Measurements from ENCODE around the gene ADAMTS17.

ADAMTS17 gene

DNA sequence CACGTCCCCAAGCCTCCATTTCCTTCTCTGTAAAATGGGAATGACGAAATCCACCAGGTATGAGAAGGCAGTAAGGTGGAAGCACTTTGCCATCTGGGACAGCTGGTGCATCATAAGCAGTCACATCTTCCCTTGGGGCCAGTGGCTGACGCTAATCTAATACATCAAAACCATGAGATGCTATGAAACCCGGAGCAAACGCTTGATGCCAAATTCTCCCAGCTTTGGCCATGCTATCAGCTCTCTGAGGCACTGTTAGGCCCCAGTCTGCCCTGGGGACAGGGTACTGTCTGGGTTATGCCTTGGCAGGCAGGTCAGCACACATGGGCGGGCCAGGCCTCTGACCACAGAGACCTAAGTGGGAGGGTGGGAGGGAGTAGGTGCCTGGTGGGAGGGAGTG, 66.1 kb downstream of the ADAMTS17 start:
- no peak for DNase-seq

GRCh38 chr15:100269831-100270230, 71.9 kb downstream of the ADAMTS17 start:
- no peak for DNase-seq

- no peak for DNase-seq
Measured at GRCh38 chr15:100266166-100266565, 75.6 kb downstream of the ADAMTS17 start.

DNA sequence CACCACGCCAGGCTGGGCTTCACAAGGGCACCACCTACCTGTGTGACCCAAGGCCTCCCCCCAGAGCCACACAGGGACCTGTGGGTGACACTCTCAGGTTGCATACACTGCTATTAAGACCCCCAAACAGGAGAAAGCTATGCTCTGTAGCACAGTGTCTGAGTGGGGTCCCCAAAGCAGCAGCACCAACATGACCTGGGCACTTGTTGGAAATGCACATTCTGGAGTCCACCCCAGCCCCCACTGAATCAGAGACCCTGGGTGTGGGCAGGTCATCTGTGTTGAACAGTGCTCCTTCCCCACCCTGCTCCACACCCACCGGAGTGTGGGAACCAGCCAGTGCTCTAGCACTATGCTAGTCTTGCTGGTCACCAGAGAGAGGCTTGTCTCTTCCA, 76.1 kb downstream of the ADAMTS17 start:
- no peak for DNase-seq

- no peak for DNase-seq
Measured at GRCh38 chr15:100264994-100265640, 76.7 kb downstream of the ADAMTS17 start.

- no peak for DNase-seq
Measured at GRCh38 chr15:100263721-100264455, 77.9 kb downstream of the ADAMTS17 start.

DNA sequence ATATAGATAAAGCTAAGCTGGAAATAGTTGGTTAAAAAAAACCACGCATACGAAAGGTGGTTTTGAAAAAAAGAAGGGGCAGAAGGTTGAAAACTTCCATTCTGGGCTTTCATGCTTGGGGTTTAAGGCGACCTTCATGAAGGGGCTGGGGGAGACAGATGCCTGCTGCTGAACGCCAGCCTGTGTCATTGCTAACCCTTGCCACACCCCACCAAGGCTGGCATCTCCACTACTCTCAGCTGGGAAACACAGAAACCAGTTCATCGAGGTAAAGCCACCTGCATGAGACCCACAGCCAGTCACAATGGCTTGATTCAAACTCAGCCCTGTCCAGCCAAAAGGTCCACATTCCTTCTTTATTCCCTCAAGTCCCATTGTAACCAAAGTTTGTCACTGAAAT, 78.7 kb downstream of the ADAMTS17 start:
- DNase-seq: no peak

DNA sequence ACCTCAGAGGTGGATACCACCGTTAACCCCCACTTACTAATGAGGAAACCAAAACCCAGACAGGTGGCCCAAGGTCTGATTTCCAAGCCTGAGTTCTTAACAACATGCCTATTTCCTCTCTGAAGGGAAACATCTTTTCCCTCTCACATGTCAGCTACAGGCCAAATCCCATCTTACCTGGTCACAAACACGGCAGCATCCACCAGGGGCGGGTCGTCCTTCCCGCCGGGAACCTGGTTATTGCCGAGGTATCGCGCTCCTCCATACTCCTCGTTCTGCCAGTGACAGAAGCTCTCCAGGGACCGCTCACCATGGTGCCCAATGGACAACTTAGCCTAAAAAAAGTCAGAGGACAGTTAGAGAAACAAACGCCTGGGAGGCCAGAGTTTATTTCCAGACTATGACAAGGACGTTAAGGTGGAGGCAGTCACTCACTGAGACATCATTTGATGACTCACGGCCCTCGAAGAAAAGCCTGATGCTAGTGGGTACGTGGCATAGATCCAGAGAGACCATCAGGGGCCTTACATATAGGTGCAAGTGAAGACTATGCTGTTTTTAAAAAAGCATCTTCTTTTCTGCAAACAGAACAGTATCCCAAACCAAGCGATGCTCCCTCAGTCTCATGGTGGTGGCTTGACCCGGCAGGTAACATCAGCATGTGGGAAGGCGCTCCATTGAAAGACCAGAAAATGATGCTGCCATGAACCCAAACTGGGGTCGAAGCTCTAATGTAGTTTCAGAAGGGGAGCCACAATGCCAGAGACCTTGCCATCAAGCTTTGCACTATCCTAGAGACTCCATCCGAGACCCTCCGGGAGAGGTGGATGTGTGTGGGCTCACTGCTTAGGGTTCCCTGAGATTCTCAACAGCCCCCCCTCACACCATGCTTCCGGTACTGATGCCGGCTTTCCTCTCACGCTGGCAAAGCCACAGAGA, 80.2 kb downstream of the ADAMTS17 start:
- peak; percentile 17 for DNase-seq

- DNase-seq: peak; percentile 19
Measured at GRCh38 chr15:100259266-100259665, 82.5 kb downstream of the ADAMTS17 start.

- peak; percentile 38 for DNase-seq
Measured at GRCh38 chr15:100256970-100257650, 84.7 kb downstream of the ADAMTS17 start.

DNA sequence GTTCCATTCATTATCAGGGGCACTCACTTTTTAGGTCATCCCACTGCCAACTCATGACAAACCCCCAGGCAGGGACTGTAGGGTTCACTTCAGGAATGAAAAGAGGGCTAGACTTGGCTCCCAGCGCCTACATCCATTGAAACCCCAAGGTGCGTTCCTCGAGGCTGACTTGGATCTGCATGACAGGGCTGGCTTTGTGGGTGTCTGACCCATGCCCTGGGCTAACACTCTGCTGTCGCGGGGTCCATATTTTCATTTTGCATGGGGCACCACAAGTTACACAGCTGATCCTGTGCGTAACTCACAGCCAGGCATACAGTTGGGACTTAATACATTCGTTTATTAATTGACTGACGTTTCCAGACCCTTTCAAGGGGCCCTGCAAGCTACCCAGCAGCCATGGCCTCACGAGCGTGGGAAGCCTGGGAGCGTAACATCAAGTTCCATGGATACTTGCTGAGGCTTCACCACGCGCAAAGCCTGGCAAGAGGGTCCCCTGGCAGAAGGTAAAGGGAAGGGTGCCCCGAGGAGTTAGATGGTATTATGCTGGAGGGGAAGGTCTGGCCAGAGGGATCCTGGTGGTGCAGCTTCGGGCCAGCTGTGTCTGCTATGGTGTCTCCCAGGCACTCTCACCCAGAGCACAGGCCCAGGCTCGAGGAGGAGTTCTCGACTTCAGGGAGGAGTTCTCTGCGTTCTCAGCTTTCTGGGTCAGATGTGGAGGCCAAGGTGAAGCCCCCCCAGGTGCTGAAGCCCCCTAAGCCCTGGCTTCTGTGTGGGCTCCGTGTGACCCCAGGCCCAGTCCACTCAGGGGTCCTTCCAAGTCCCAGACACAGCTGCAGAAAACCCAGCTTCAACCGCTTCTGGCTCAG, 85.4 kb downstream of the ADAMTS17 start:
- peak; percentile 47 for DNase-seq

DNA sequence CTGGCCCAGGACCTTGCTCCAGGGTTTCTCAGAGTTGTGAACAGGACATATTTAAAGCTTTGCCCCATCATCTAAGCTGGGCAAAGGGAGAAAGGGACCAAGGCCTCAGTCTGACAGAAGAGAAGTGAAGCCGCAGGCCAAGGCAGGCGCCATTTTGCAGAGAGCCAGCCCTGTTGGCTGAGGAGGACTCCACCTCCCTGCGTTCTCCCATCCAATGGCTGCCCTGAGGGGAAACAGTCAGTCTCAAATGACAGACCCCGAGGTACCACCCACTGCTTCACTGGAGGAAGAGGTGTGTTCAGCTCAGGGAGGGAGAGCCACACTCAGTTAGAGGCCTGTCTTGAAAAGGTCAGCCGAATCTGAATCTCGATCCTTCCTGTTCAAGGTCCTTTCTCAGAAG, 86.1 kb downstream of the ADAMTS17 start:
- peak; percentile 30 for DNase-seq

DNA sequence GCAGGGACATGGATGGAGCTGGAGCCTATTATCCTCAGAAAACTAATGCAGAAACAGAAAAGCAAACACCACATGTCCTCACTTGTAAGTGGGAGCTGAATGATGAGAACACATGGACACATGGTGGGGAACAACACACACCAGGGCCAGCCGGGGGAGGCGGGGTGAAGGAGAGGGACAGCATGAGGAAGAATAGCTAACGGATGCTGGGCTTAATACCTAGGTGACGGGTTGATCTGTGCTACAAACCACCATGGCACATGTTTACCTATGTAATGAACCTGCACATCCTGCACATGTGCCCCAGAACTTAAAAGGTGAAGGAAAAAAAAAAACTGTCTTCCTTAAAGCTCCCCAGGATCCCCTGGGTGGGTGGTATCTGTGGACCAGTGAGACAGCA, 87.1 kb downstream of the ADAMTS17 start:
- peak; percentile 19 for DNase-seq

DNA sequence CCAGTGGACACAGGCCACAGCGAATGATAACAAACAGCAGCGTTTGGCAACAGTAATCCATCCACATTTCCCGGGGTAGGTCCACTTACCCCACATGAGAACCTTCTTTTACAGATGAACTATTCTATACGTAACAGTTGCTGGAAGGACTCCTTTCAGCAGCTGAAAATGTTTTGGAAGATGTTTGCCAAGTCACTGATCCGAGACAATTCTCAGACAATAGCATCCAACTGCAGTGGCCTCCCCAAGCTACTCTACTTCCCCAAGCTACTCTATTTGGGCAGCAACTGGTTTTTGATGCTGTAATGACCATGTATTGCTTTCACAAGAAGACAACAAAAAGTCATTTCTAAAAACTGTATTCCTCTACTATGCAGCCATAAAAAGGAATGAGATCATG, 87.5 kb downstream of the ADAMTS17 start:
- DNase-seq: no peak

DNA sequence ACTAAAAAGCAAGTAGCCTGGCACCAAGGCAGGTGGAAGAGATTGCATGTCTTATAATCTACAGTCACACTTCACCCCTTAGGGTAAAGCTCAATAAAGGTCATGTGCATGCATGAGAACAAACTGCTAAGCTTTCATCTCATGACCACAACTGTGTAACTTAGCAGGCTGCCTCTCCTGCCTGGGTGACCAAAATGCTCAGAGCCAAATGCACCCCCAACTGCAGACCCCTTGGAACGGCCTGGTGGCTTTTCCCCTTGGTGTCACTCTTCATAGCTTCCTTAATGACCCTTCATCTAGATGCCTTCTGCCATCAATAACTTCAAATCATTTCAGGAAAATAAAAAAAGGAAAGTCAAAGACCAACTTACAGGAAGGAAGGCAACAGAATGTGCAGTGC, 88.1 kb downstream of the ADAMTS17 start:
- peak; percentile 6 for DNase-seq

DNA sequence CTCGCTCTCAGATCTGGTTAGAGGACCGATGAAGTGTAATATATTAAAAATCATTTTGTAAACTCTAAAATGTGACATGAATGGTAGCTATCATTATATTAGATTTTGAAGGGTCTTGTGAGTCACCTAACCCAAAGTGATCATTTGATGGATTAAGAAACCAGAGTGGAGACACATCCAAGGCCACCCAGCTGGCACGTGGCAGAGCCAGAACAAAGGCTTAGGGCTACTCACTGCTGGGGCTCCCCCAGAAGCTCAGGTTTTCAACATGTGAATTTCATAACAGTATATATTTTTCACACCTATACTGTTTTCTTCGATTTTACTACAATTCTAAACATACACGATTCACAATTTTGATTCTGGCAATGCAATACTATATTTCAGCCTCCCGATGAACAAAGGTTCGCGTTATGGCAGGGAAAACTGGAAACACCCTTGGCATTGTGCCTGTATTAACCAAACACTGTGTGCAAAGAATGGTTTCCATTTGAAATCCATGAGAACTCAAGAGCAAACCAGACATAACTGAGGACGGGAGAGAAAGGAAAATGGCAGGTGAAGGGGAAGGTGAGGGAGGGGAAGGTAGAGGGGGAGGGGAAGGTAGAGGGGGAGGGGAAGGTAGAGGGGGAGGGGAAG, 88.9 kb downstream of the ADAMTS17 start:
- DNase-seq: peak; percentile 21

DNA sequence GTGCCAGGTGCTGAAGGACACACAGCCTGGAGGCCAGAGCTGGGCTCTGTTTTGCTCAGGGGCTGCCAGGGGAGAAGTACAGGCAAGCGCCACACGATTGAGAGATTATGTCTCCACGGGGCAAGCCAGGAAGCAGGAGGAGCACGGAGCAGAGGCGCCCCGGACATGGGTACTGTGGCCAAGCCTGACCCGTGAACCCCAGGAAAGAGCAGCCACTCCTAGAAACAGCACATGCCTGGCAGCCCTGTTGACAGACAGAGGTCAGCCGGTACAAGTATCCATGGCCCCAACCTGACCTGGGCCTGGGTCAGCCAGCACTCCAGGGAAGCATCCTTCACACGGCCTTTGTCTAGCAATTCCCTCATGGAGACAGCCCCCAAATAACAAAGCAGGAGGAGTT, 89.4 kb downstream of the ADAMTS17 start:
- peak; percentile 33 for DNase-seq

- DNase-seq: peak; percentile 5
Measured at GRCh38 chr15:100250176-100250800, 91.5 kb downstream of the ADAMTS17 start.

DNA sequence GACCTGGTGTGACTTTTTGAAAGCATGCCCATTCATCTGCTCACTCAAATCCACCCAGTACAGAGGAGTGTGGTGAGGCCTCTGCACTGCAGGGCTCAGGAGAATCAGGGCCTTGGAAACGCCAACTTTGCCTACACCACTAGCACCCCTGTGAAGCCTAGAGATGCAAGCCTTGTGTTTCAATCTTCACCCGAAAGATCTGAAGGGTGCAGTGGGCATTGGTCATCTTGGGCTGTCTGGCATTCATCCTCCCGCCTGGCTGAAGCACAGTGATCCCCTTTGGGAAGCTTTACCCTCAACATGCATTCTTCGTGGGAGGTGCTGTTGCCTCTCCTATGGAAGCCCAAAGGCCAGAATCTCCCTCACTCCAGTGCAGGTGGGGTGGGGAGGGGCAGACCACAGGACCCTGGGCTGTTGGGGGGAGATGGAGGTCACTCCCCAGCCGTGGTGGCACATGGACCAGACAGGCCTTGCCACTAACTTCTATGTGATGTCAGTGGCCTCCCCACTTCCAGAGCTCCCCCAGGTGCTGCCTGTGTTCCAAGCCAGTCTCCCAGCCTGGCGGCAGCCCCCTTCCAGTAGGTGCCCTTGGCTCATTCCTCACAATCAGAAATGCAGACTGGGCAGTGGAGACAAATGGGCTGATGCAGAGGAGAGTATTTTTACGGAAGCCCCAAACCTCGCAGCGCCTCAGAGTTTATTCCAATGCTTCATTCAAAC, 92.5 kb downstream of the ADAMTS17 start:
- DNase-seq: peak; percentile 50

GRCh38 chr15:100248236-100248635, 93.5 kb downstream of the ADAMTS17 start:
- peak; percentile 44 for DNase-seq

Measured in activated effector memory CD4-positive, alpha-beta T cell treated with anti-CD3 and anti-CD28 coated beads, Interleukin-2, amount 50 U/mL, for 16 hours (primary cell).